ENCODE data around the gene WDFY1. TPM values are rescaled to one million over a fixed set of nuclear protein-coding genes. Genes with fewer than 3 reads are reported as not detected.

WDFY1 gene
- total and polyA plus RNA-seq, 9 of the 15 experiments (the other 6 are each of a cell fraction or from before 2014, with no cell fraction given), result 5.4 to 27.6 (median 17.5) TPM

- TF ChIP-seq POLR2AphosphoS5 (IDR thresholded peaks at IDR 0.05; ENCODE audit: control insufficient read depth, insufficient read depth, low read depth, low read length) (peak; percentile 70; the same call in 1 of the 2 replicates), CBFA2T2 (conservative IDR thresholded peaks at IDR 0.05) (no peak), ILK (tag; IDR thresholded peaks at IDR 0.05; ENCODE audit: borderline replicate concordance, low read depth) (no peak), ATF2 (CRISPR knock-in tag; IDR thresholded peaks at IDR 0.05) (no peak), CXXC5 (CRISPR knock-in tag; IDR thresholded peaks at IDR 0.05) (peak; percentile 84), CBFB (CRISPR knock-in tag; IDR thresholded peaks at IDR 0.05) (no peak), NFIX (CRISPR knock-in tag; IDR thresholded peaks at IDR 0.05; ENCODE audit: low read depth) (no peak), ELK3 (CRISPR knock-in tag; IDR thresholded peaks at IDR 0.05) (no peak), HMG20B (CRISPR knock-in tag; IDR thresholded peaks at IDR 0.05) (no peak), NCOA6 (IDR thresholded peaks at IDR 0.05) (no peak), JUNB (CRISPR knock-in tag; conservative IDR thresholded peaks at IDR 0.05) (no peak), RCOR1 (IDR thresholded peaks at IDR 0.05; ENCODE audit: borderline replicate concordance in 1 of 2, low read depth in 2 of 2, low read length in 2 of 2) (0 out of 4 replicates have a peak, but pooled peaks of 1 of the 2 experiments have one; percentile 12), HNRNPL (IDR thresholded peaks at IDR 0.05; ENCODE audit: low read depth, low read length) (no peak), SAFB (IDR thresholded peaks at IDR 0.05; ENCODE audit: borderline replicate concordance, low read depth, low read length) (no peak), RFX7 (CRISPR knock-in tag; IDR thresholded peaks at IDR 0.05) (no peak), MED1 (CRISPR knock-in tag; IDR thresholded peaks at IDR 0.05; ENCODE audit: borderline replicate concordance) (no peak), PBX2 (CRISPR knock-in tag; IDR thresholded peaks at IDR 0.05; ENCODE audit: low read depth) (no peak), PBX2 (tag; conservative IDR thresholded peaks at IDR 0.05; ENCODE audit: low read depth) (no peak), ZNF280B (CRISPR knock-in tag; IDR thresholded peaks at IDR 0.05) (no peak)
These were observed at the start of gene WDFY1 (continued) for GRCh38 chr2:223944703-223945531.

Data from K562 (cell line).